ENCODE results near the gene ALDH1A2. TPM values are rescaled to one million over a fixed set of nuclear protein-coding genes. Genes with fewer than 3 reads are reported as not detected.

ALDH1A2 gene
- polyA plus RNA-seq, 1 donor from 2014 or later, result 0.24 TPM

DNA sequence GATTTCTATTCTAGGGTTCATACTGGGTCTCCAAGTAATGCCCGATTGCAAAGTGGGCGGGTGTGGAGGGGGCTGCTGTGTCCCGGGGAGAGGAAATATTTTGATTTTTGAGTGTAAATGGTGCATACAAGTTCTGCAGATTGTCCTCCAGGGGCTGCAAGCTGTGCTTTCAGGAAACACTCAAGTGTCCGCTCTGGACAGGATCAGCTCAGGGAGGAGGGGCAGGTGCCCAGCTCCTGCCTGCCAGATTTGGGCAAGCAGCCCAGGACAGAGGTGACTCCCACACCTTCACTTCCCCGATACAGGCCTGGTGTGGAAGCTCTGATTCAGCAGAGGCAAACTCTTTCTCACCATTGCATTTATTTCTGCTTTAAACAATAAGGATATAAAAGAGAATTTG is 142.7 kb downstream of the ALDH1A2 start:
- TF ChIP-seq MXI1 (conservative IDR thresholded peaks at IDR 0.05; ENCODE audit: poor library complexity, severe bottlenecking), result no peak
- no peak overlapping the region for H3K4me3 ChIP-seq (ENCODE audit: low read length)
- no peaks in the 10 kb centered on the region for H3K79me2 ChIP-seq (replicated peaks; ENCODE audit: insufficient read depth, low read length)

GRCh38 chr15:57921371-57921770 is 144.1 kb downstream of the ALDH1A2 start:
- Histone ChIP-seq H3K27ac (ENCODE audit: low read length) (no peak overlapping the region), H3K9me2 (ENCODE audit: insufficient read depth, low read length) (no peaks in the 10 kb centered on the region), H3K4me3 (ENCODE audit: low read length) (no peak overlapping the region), H4K20me1 (ENCODE audit: insufficient read depth) (no peaks in the 10 kb centered on the region), H3K79me2 (replicated peaks; ENCODE audit: insufficient read depth, low read length) (no peaks in the 10 kb centered on the region), H3K36me3 (ENCODE audit: insufficient read depth, low read length) (no peaks in the 10 kb centered on the region), H2AFZ (ENCODE audit: low read depth, low read length) (no peak overlapping the region), H3F3A (ENCODE audit: insufficient read depth, low read length, poor library complexity, severe bottlenecking) (no peaks in the 10 kb centered on the region), H3K4me2 (ENCODE audit: low read length) (no peak overlapping the region), H3K9me3 (ENCODE audit: low read length) (no peaks in the 10 kb centered on the region), H3K27me3 (ENCODE audit: insufficient read depth, low read depth, low read length) (no peaks in the 10 kb centered on the region), H3K9ac (ENCODE audit: low read length) (no peak overlapping the region)
- no peak for TF ChIP-seq POLR2AphosphoS5 (IDR thresholded peaks at IDR 0.05)
- no peak for TF ChIP-seq CTCF (IDR thresholded peaks at IDR 0.05; ENCODE audit: poor library complexity, severe bottlenecking)
- TF ChIP-seq SMC3 (conservative IDR thresholded peaks at IDR 0.05; ENCODE audit: poor library complexity), result no peak
- TF ChIP-seq RAD21 (conservative IDR thresholded peaks at IDR 0.05), result no peak
- no peak for TF ChIP-seq TAF1 (IDR thresholded peaks at IDR 0.05; ENCODE audit: low read depth)
- TF ChIP-seq, protein P1, sequence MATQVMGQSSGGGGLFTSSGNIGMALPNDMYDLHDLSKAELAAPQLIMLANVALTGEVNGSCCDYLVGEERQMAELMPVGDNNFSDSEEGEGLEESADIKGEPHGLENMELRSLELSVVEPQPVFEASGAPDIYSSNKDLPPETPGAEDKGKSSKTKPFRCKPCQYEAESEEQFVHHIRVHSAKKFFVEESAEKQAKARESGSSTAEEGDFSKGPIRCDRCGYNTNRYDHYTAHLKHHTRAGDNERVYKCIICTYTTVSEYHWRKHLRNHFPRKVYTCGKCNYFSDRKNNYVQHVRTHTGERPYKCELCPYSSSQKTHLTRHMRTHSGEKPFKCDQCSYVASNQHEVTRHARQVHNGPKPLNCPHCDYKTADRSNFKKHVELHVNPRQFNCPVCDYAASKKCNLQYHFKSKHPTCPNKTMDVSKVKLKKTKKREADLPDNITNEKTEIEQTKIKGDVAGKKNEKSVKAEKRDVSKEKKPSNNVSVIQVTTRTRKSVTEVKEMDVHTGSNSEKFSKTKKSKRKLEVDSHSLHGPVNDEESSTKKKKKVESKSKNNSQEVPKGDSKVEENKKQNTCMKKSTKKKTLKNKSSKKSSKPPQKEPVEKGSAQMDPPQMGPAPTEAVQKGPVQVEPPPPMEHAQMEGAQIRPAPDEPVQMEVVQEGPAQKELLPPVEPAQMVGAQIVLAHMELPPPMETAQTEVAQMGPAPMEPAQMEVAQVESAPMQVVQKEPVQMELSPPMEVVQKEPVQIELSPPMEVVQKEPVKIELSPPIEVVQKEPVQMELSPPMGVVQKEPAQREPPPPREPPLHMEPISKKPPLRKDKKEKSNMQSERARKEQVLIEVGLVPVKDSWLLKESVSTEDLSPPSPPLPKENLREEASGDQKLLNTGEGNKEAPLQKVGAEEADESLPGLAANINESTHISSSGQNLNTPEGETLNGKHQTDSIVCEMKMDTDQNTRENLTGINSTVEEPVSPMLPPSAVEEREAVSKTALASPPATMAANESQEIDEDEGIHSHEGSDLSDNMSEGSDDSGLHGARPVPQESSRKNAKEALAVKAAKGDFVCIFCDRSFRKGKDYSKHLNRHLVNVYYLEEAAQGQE (IDR thresholded peaks at IDR 0.05; ENCODE audit: borderline replicate concordance), result no peak

More for the DNA sequence above, 142.7 kb downstream of the ALDH1A2 start:
- Histone ChIP-seq H3K9me2 (ENCODE audit: insufficient read depth, low read length) (no peaks in the 10 kb centered on the region), H3K27ac (ENCODE audit: low read length) (no peak overlapping the region), H3K36me3 (ENCODE audit: insufficient read depth, low read length) (no peaks in the 10 kb centered on the region), H3K27me3 (ENCODE audit: insufficient read depth, low read depth, low read length) (no peaks in the 10 kb centered on the region), H3K9me3 (ENCODE audit: low read length) (no peaks in the 10 kb centered on the region), H2AFZ (ENCODE audit: low read depth, low read length) (no peak overlapping the region), H3F3A (ENCODE audit: insufficient read depth, low read length, poor library complexity, severe bottlenecking) (no peaks in the 10 kb centered on the region), H3K4me2 (ENCODE audit: low read length) (no peak overlapping the region), H3K9ac (ENCODE audit: low read length) (no peak overlapping the region), H4K20me1 (ENCODE audit: insufficient read depth) (no peaks in the 10 kb centered on the region)

GRCh38 chr15:57920911-57921310 is 144.6 kb downstream of the ALDH1A2 start:
- H3K9me3 ChIP-seq (ENCODE audit: low read length), result no peaks in the 10 kb centered on the region
- no peaks in the 10 kb centered on the region for H3K36me3 ChIP-seq (ENCODE audit: insufficient read depth, low read length)
- no peaks in the 10 kb centered on the region for H3K9me2 ChIP-seq (ENCODE audit: insufficient read depth, low read length)
- no peaks in the 10 kb centered on the region for H3K27me3 ChIP-seq (ENCODE audit: insufficient read depth, low read depth, low read length)
- TF ChIP-seq EP300 (conservative IDR thresholded peaks at IDR 0.05; ENCODE audit: poor library complexity, severe bottlenecking) (no peak), SMC3 (conservative IDR thresholded peaks at IDR 0.05; ENCODE audit: poor library complexity) (no peak), EZH2 (IDR thresholded peaks at IDR 0.05; ENCODE audit: borderline replicate concordance, insufficient read depth, low read length, poor library complexity, severe bottlenecking) (no peak), POLR2AphosphoS5 (IDR thresholded peaks at IDR 0.05) (no peak), CTCF (IDR thresholded peaks at IDR 0.05; ENCODE audit: poor library complexity, severe bottlenecking) (no peak), TAF1 (IDR thresholded peaks at IDR 0.05; ENCODE audit: low read depth) (no peak), MXI1 (conservative IDR thresholded peaks at IDR 0.05; ENCODE audit: poor library complexity, severe bottlenecking) (no peak), RAD21 (conservative IDR thresholded peaks at IDR 0.05) (no peak)
- TF ChIP-seq, protein P1 (IDR thresholded peaks at IDR 0.05; ENCODE audit: borderline replicate concordance), result no peak
- no peaks in the 10 kb centered on the region for H3K79me2 ChIP-seq (replicated peaks; ENCODE audit: insufficient read depth, low read length)
- no peak overlapping the region for H3K27ac ChIP-seq (ENCODE audit: low read length)
- no peak overlapping the region for H3K4me2 ChIP-seq (ENCODE audit: low read length)
- no peaks in the 10 kb centered on the region for H3F3A ChIP-seq (ENCODE audit: insufficient read depth, low read length, poor library complexity, severe bottlenecking)
- no peak overlapping the region for H3K4me3 ChIP-seq (ENCODE audit: low read length)
- no peak overlapping the region for H2AFZ ChIP-seq (ENCODE audit: low read depth, low read length)
- H4K20me1 ChIP-seq (ENCODE audit: insufficient read depth), result no peaks in the 10 kb centered on the region
- H3K9ac ChIP-seq (ENCODE audit: low read length), result no peak overlapping the region

All from neural cell (in vitro differentiated cells).